Neural crest cell (in vitro differentiated cells): ENCODE results near the gene CD4. TPM values are rescaled to one million over a fixed set of nuclear protein-coding genes. Genes with fewer than 3 reads are reported as not detected.

Source experiments
- DNase-seq: peaks from one replicate; pipeline ENCODE4 v3.0.0; 2021; ENCODE audit warnings: low read depth, mixed read lengths, low spot score
- H3K27ac Mint-ChIP-seq: one replicate; pipeline ENCODE4 v1.8.0; 2021; ENCODE audit warnings: mild to moderate bottlenecking, mixed read lengths; ENCODE audit not compliant: unreplicated experiment
- H3K27me3 Mint-ChIP-seq: 2 replicates; pipeline ENCODE4 v1.8.0; 2021; ENCODE audit warnings: low read depth, mild to moderate bottlenecking, mixed read lengths
- H3K36me3 Mint-ChIP-seq: 2 replicates; pipeline ENCODE4 v1.8.0; 2021; ENCODE audit warnings: low read depth, mild to moderate bottlenecking, mixed read lengths
- H3K4me1 Mint-ChIP-seq: 2 replicates; pipeline ENCODE4 v1.8.0; 2021; ENCODE audit warnings: mixed read lengths
- H3K4me3 Mint-ChIP-seq: one replicate; pipeline ENCODE4 v1.8.0; 2021; ENCODE audit warnings: mild to moderate bottlenecking, mixed read lengths
- H3K9me3 Mint-ChIP-seq: 2 replicates; pipeline ENCODE4 v1.8.0; 2021; ENCODE audit warnings: mixed read lengths
- total RNA-seq: library from RNA; stranded (reverse); gene quantifications from 2 replicates; pipeline ENCODE4 v1.2.1, GENCODE V29; 2021
- TF ChIP-seq, protein P1 (sequence below): fragments of 200-600 bp; sonication (generic); conservative IDR thresholded peaks from 2 replicates; pipeline ENCODE4 v1.5.0; 2021; ENCODE audit warnings: antibody characterized with exemption, mild to moderate bottlenecking

CD4 gene
- total RNA-seq, 1 donor from 2014 or later: 4.1 TPM

DNA sequence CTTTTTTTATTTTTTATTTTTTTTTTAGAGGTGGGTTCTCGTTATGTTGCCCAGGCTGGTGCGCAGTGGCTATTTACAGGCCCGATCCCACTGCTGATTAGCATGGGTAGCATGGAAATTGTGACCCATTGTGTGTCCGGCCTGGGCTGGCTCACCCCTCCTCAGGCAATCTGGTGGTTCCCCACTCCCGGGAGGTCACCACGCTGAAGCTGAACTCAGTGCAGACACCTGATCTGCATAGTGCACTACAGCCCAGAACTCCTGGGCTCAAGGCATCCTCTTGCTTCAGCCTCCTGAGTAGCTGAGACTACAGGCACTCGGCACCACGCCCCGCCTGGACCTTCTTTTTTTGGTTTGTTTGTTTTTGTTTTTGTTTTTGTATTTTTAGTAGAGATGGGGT, 5.5 kb upstream of the CD4 start:
- no peak for DNase-seq
- no peak overlapping the region for H3K27ac Mint-ChIP-seq
- TF ChIP-seq, protein P1, sequence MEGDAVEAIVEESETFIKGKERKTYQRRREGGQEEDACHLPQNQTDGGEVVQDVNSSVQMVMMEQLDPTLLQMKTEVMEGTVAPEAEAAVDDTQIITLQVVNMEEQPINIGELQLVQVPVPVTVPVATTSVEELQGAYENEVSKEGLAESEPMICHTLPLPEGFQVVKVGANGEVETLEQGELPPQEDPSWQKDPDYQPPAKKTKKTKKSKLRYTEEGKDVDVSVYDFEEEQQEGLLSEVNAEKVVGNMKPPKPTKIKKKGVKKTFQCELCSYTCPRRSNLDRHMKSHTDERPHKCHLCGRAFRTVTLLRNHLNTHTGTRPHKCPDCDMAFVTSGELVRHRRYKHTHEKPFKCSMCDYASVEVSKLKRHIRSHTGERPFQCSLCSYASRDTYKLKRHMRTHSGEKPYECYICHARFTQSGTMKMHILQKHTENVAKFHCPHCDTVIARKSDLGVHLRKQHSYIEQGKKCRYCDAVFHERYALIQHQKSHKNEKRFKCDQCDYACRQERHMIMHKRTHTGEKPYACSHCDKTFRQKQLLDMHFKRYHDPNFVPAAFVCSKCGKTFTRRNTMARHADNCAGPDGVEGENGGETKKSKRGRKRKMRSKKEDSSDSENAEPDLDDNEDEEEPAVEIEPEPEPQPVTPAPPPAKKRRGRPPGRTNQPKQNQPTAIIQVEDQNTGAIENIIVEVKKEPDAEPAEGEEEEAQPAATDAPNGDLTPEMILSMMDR: no peak

DNA sequence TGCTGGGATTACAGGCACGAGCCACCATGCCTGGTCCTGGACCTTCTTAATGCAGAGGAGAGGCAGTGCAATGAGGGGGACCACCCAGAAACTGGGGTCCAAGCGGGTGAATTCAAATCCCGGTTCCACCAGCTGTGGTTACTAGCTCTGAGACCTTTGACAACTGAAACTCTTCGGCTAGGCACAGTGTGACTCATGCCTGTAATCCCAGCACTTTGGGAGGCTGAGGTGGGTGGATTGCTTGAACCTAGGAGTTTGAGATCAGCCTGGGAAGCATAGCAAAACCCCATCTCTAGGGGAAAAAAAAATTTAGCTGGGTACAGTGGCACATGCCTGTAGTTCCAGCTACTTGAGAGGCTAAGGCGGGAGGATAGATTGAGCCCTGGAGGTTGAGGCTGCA, 5.0 kb upstream of the CD4 start:
- Mint-ChIP-seq H3K4me3 (no peak overlapping the region), H3K36me3 (no peaks in the 10 kb centered on the region), H3K9me3 (no peaks in the 10 kb centered on the region), H3K4me1 (peaks cover 19% of the 10 kb centered on the region), H3K27me3 (no peaks in the 10 kb centered on the region), H3K27ac (no peak overlapping the region)
- TF ChIP-seq, protein P1: no peak
- no peak for DNase-seq

More for the DNA sequence above, 5.5 kb upstream of the CD4 start:
- Mint-ChIP-seq H3K36me3 (no peaks in the 10 kb centered on the region), H3K9me3 (no peaks in the 10 kb centered on the region), H3K27me3 (peaks cover under 1% of the 10 kb centered on the region), H3K4me3 (no peak overlapping the region), H3K4me1 (peaks cover 21% of the 10 kb centered on the region)

DNA sequence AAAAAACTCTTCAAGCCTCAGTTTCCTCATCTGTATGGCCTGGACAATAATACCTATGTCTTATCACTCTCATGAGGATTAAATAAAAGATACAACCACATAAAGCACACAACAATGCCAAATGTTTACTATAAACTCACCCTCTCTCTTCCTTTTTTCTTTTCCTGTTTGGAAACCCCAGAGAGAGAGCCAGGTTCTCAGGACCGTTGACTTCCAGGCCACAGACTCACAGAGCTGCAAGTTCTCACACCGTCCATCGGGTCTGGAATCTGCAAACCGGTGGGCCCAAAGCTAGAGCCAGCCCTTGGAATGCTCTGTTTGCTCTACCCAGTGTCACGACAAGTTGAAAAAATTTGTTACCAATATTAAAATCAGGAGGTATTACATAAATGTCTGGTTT, 4.6 kb upstream of the CD4 start:
- Mint-ChIP-seq H3K4me3 (no peak overlapping the region), H3K4me1 (peaks cover 19% of the 10 kb centered on the region), H3K27me3 (no peaks in the 10 kb centered on the region), H3K36me3 (no peaks in the 10 kb centered on the region), H3K9me3 (no peaks in the 10 kb centered on the region), H3K27ac (no peak overlapping the region)
- DNase-seq: no peak
- TF ChIP-seq, protein P1: no peak

DNA sequence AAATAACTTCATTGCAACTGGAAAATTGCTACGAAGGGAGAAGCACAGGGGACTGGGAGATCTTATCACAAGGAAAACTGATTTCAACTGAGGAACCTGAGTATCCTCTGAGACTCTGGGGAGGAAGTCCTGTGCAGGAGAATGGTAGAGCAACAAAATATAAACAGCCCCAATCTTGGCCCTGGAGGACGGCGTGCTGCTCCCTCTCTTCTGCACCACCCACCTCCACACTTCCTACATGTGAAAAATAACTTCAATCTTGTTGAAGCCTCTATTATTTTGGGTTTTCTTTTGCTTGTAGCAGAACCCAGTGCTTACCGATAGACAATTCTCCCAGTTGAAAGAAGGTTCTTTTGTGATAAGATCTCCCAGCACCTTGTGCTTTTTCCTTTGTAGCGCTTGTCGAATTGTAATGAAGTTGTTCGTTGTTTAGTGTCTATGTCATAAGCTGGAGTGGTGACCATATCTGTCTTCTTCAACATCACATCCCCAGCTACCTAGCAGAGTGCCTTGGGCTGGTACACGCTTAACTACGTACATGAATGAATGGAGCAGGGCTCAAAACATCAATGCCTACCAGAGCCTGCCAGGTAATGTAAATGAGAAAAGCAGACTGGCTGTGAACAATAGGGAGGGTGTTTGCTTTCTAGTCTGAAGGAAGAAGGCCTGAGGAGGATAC, 2.8 kb upstream of the CD4 start:
- no peaks in the 10 kb centered on the region for H3K27me3 Mint-ChIP-seq
- H3K9me3 Mint-ChIP-seq: no peaks in the 10 kb centered on the region
- TF ChIP-seq, protein P1: no peak
- H3K4me1 Mint-ChIP-seq: peaks cover 20% of the 10 kb centered on the region
- no peak for DNase-seq
- no peak overlapping the region for H3K27ac Mint-ChIP-seq
- no peak overlapping the region for H3K4me3 Mint-ChIP-seq
- no peaks in the 10 kb centered on the region for H3K36me3 Mint-ChIP-seq

DNA sequence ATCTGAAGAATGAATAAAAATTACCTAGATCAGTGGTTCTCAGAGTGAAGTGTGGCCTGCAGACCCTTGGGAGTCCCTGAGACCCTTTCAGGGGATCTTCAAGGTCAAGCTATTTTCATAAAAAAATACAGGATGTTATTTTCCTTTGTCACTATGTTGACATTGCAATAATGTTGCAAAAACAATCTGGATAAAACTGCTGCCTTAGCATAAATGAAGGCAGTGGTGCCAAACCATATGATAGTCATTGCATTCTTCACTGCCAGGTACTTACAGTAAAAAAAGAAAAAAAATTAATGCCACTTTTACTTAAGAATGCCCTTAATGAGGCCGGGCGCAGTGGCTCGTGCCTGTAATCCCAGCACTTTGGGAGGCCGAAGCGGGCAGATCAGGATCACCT, 2.0 kb upstream of the CD4 start:
- Mint-ChIP-seq H3K27ac (no peak overlapping the region), H3K27me3 (no peaks in the 10 kb centered on the region), H3K4me1 (peaks cover 27% of the 10 kb centered on the region), H3K36me3 (no peaks in the 10 kb centered on the region), H3K9me3 (no peaks in the 10 kb centered on the region), H3K4me3 (no peak overlapping the region)
- TF ChIP-seq, protein P1: no peak
- DNase-seq: no peak
